ENCODE data around the gene REC8. TPM values are rescaled to one million over a fixed set of nuclear protein-coding genes. Genes with fewer than 3 reads are reported as not detected.

The REC8 gene
- total and polyA plus RNA-seq, 9 donors = 4.9 to 75.4 (median 8.1) TPM

GRCh38 chr14:24182110-24182882, 10.4 kb downstream of the REC8 start:
- H3K36me3 ChIP-seq = no peaks in the 10 kb centered on the region
- 80 to 83% (median 81%) methylated on average over 14 of the region's 14 CpGs for WGBS, 3 donors
- intact Hi-C loops (cut with DNase I) = no loop called here

GRCh38 chr14:24183014-24183481, 11.2 kb downstream of the REC8 start:
- DNase-seq = no peak
- H3K27me3 ChIP-seq = no peaks in the 10 kb centered on the region
- no peak for TF ChIP-seq CTCF (IDR thresholded peaks at IDR 0.05)
- TF ChIP-seq POLR2A (IDR thresholded peaks at IDR 0.05) = no peak
- TF ChIP-seq EP300 (IDR thresholded peaks at IDR 0.05) = no peak
- 86 to 88% (median 87%) methylated on average over 14 to 15 of the region's 15 CpGs for WGBS, 3 donors
- H3K4me3 ChIP-seq = no peak overlapping the region
- no peaks in the 10 kb centered on the region for H3K9me3 ChIP-seq
- peaks cover 2% of the 10 kb centered on the region for H3K4me1 ChIP-seq (ENCODE audit: insufficient read depth)
- H3K27ac ChIP-seq = no peak overlapping the region
- H3K36me3 ChIP-seq = no peaks in the 10 kb centered on the region
- intact Hi-C loops (cut with DNase I) = no loop called here

More at GRCh38 chr14:24182110-24182882, 10.4 kb downstream of the REC8 start:
- Histone ChIP-seq H3K4me1 (ENCODE audit: insufficient read depth) (no peaks in the 10 kb centered on the region), H3K9me3 (no peaks in the 10 kb centered on the region), H3K27me3 (no peaks in the 10 kb centered on the region), H3K27ac (no peak overlapping the region), H3K4me3 (no peak overlapping the region)
- no peak for TF ChIP-seq CTCF (IDR thresholded peaks at IDR 0.05)
- TF ChIP-seq POLR2A (IDR thresholded peaks at IDR 0.05) = no peak
- TF ChIP-seq EP300 (IDR thresholded peaks at IDR 0.05) = no peak
- DNase-seq = no peak

GRCh38 chr14:24184104-24184970, 12.5 kb downstream of the REC8 start:
- Histone ChIP-seq H3K4me1 (ENCODE audit: insufficient read depth) (peaks cover 2% of the 10 kb centered on the region), H3K9me3 (no peaks in the 10 kb centered on the region), H3K27ac (no peak overlapping the region), H3K36me3 (no peaks in the 10 kb centered on the region), H3K27me3 (no peaks in the 10 kb centered on the region), H3K4me3 (no peak overlapping the region)
- intact Hi-C loops (cut with DNase I) = no loop called here
- no peak for TF ChIP-seq CTCF (IDR thresholded peaks at IDR 0.05)
- no peak for TF ChIP-seq POLR2A (IDR thresholded peaks at IDR 0.05)
- no peak for TF ChIP-seq EP300 (IDR thresholded peaks at IDR 0.05)
- WGBS, 3 donors = 80 to 83% (median 82%) methylated on average over 19 of the region's 19 CpGs
- DNase-seq = no peak

GRCh38 chr14:24185026-24185425, 13.1 kb downstream of the REC8 start:
- DNase-seq = no peak
- Histone ChIP-seq H3K27me3 (no peaks in the 10 kb centered on the region), H3K9me3 (no peaks in the 10 kb centered on the region), H3K27ac (no peak overlapping the region), H3K4me1 (ENCODE audit: insufficient read depth) (peaks cover 2% of the 10 kb centered on the region), H3K36me3 (no peaks in the 10 kb centered on the region), H3K4me3 (no peak overlapping the region)
- intact Hi-C loops (cut with DNase I) = no loop called here
- no peak for TF ChIP-seq POLR2A (IDR thresholded peaks at IDR 0.05)
- TF ChIP-seq EP300 (IDR thresholded peaks at IDR 0.05) = no peak
- WGBS, 3 donors = 90 to 96% (median 91%) methylated on average over 7 of the region's 7 CpGs

Measured in ovary (tissue), 9 donors.